Hepatocyte (in vitro differentiated cells): Measurements from ENCODE around the gene TMEM123.

Experiments
- EZH2 ChIP-seq: fragments of 200-600 bp; sonication (generic); IDR thresholded peaks from 2 replicates; pipeline ENCODE4 v1.6.1; 2016; ENCODE audit warnings: antibody characterized with exemption, mild to moderate bottlenecking, borderline replicate concordance
- EZH2phosphoT487 ChIP-seq: fragments of 200-600 bp; sonication (generic); IDR thresholded peaks from one replicate; pipeline ENCODE4 v1.6.1; 2018; ENCODE audit warnings: antibody characterized with exemption, mild to moderate bottlenecking, low read depth, moderate library complexity; ENCODE audit not compliant: unreplicated experiment, severe bottlenecking
- TF ChIP-seq, protein P1 (sequence below): fragments of 200-600 bp; sonication (generic); IDR thresholded peaks from 2 replicates; pipeline ENCODE4 v1.5.1; 2016; ENCODE audit warnings: antibody characterized with exemption, mild to moderate bottlenecking; ENCODE audit not compliant: poor library complexity

- TF ChIP-seq, protein P1, sequence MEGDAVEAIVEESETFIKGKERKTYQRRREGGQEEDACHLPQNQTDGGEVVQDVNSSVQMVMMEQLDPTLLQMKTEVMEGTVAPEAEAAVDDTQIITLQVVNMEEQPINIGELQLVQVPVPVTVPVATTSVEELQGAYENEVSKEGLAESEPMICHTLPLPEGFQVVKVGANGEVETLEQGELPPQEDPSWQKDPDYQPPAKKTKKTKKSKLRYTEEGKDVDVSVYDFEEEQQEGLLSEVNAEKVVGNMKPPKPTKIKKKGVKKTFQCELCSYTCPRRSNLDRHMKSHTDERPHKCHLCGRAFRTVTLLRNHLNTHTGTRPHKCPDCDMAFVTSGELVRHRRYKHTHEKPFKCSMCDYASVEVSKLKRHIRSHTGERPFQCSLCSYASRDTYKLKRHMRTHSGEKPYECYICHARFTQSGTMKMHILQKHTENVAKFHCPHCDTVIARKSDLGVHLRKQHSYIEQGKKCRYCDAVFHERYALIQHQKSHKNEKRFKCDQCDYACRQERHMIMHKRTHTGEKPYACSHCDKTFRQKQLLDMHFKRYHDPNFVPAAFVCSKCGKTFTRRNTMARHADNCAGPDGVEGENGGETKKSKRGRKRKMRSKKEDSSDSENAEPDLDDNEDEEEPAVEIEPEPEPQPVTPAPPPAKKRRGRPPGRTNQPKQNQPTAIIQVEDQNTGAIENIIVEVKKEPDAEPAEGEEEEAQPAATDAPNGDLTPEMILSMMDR: no peak
- TF ChIP-seq EZH2 (no peak), EZH2phosphoT487 (no peak)
These were observed 55.6 kb downstream of the TMEM123 start for GRCh38 chr11:102396708-102397563.
